ENCODE results near the gene INSRR. TPM values are rescaled to one million over a fixed set of nuclear protein-coding genes. Genes with fewer than 3 reads are reported as not detected.

The INSRR gene
- total RNA-seq, 1 donor from 2014 or later, result 1.7 TPM

DNA sequence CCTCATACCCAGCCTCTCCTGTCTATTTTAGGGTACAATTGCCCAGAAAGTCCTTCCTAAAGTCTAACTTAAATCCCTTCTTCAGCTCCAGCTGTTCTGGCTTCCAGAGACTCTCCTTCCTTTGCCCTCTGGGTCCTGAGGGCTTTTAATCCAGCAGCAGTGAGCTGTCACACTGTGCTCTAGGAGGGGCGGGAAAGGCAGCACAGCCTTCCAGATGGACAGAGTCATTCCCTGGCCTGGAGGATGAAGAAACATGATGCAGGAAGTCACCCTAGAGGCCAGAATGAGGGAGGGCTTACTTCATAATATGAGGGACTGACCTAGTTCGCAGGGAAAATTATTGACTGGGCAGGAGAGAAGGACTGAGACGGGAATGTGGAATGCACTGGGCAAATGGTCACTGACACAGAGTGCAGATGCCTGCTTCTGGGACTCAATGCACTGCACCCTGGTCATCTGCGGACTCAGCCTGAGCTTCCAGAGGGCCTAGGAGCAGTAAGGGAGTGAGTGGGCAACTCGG, 43.5 kb downstream of the INSRR start:
- no peak for DNase-seq (ENCODE audit: extremely low spot score, unreplicated experiment)
- Mint-ChIP-seq H3K9me3 (peaks cover under 1% of the 10 kb centered on the region), H3K36me3 (no peaks in the 10 kb centered on the region), H3K27me3 (peaks cover 51% of the 10 kb centered on the region), H3K27ac (no peak overlapping the region), H3K4me3 (peak overlapping the region; percentile 58), H3K4me1 (ENCODE audit: unreplicated experiment) (peaks cover 25% of the 10 kb centered on the region)
- TF ChIP-seq, protein P1, sequence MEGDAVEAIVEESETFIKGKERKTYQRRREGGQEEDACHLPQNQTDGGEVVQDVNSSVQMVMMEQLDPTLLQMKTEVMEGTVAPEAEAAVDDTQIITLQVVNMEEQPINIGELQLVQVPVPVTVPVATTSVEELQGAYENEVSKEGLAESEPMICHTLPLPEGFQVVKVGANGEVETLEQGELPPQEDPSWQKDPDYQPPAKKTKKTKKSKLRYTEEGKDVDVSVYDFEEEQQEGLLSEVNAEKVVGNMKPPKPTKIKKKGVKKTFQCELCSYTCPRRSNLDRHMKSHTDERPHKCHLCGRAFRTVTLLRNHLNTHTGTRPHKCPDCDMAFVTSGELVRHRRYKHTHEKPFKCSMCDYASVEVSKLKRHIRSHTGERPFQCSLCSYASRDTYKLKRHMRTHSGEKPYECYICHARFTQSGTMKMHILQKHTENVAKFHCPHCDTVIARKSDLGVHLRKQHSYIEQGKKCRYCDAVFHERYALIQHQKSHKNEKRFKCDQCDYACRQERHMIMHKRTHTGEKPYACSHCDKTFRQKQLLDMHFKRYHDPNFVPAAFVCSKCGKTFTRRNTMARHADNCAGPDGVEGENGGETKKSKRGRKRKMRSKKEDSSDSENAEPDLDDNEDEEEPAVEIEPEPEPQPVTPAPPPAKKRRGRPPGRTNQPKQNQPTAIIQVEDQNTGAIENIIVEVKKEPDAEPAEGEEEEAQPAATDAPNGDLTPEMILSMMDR (conservative IDR thresholded peaks at IDR 0.05), result peak; percentile 28

DNA sequence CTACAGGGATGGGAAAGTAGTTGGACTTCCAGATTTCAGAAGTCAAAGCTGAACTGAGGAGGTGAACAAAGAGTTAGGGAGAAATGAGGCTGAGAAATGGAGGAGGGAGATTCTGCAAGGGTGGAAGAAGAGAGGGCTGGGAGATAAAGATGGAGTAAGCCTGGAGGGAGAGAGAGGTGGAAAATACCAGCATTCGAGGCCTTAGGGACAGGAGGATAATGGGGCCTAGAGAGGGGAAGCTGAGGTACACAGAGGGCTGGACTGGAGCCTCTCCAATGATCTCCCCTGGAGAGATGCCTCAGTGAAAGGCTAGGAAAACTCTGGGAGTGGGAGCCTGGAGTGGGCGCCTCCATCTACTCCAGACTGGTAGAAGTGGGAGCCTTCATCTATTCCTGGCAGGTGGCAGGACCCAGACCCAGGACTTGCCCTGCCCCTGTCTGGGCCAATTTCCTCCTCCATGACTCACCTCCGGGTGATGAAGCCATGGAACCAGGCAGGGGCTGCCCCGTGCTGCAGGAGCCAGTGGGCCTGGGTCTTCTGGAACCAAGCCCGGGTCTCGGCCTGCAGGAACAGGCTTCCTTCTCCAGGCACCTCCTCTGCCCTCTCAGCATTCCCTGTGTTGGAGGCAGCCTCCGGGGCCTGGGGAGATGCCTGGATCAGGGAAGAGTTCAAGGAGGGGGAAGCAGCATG, 44.2 kb downstream of the INSRR start:
- H3K4me3 Mint-ChIP-seq, result peak overlapping the region; percentile 78
- H3K27ac Mint-ChIP-seq, result peak overlapping the region; percentile 62
- H3K9me3 Mint-ChIP-seq, result no peaks in the 10 kb centered on the region
- H3K4me1 Mint-ChIP-seq (ENCODE audit: unreplicated experiment), result peaks cover 25% of the 10 kb centered on the region
- DNase-seq (ENCODE audit: extremely low spot score, unreplicated experiment), result no peak
- TF ChIP-seq, protein P1 (conservative IDR thresholded peaks at IDR 0.05), result no peak
- peaks cover 47% of the 10 kb centered on the region for H3K27me3 Mint-ChIP-seq
- no peaks in the 10 kb centered on the region for H3K36me3 Mint-ChIP-seq

DNA sequence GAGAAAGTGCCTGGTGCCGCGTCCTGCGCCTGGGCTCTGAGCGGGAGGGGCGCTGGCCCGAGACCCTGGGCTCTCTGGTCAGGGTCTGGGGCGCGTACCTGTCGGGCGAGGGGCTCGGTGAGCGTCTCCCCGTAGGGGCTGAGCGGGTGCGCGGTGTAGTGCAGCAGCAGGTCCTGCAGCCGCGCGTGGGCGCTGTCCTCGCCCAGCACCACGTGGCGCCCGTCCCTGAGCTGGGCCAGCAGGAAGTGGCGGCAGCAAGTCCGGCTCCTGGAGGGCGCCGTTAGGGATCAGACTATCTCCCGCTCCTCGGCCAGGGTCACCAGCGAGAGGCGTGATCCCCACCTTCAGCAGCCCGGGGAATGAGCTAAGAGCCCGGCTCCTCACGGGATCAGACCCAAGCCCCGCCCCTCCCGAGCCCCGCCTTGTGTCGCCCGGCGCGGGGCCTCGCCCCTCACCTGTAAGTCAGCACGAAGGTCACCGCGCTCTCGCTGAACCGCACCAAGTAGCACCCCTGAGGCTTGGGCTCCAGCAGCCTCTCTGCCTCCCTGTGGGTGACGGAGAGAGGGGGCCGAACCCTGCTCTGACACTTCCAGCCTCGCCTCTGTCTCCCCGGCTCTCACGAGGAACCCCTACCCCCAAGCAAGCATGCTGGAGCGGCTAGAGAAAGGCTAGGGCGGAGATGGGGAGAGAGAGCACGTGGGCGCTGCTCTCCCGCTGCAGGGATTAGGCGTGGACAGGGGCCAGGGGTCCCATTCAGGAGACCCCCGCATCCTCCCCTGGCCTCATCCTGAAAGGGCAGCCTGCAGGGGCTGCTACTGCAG, 45.0 kb downstream of the INSRR start:
- TF ChIP-seq, protein P1 (conservative IDR thresholded peaks at IDR 0.05), result peak; percentile 70
- peaks cover 46% of the 10 kb centered on the region for H3K27me3 Mint-ChIP-seq
- H3K27ac Mint-ChIP-seq, result peak overlapping the region; percentile 62
- DNase-seq (ENCODE audit: extremely low spot score, unreplicated experiment), result no peak
- peak overlapping the region; percentile 78 for H3K4me3 Mint-ChIP-seq
- no peaks in the 10 kb centered on the region for H3K9me3 Mint-ChIP-seq
- H3K36me3 Mint-ChIP-seq, result no peaks in the 10 kb centered on the region
- H3K4me1 Mint-ChIP-seq (ENCODE audit: unreplicated experiment), result peaks cover 25% of the 10 kb centered on the region

DNA sequence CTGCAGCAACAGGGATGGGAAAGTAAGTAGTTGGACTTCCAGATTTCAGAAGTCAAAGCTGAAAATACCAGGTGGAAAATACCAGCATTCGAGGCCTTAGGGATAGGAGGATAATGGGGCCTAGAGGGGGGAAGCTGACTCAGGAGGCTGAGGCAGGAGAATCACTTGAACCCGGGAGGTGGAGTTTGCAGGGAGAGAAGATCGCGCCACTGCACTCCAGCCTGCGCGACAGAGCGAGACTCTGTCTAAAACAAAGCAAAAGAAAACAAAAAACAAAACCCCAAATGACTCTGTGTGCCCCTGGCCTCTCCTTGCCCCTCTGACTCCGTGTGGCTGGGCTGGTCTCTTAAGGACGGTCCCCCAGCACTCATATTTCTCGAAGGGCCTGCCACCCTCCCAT, 45.6 kb downstream of the INSRR start:
- peak overlapping the region; percentile 78 for H3K4me3 Mint-ChIP-seq
- no peak overlapping the region for H3K27ac Mint-ChIP-seq
- H3K36me3 Mint-ChIP-seq, result no peaks in the 10 kb centered on the region
- H3K27me3 Mint-ChIP-seq, result peaks cover 43% of the 10 kb centered on the region
- peaks cover 25% of the 10 kb centered on the region for H3K4me1 Mint-ChIP-seq (ENCODE audit: unreplicated experiment)
- TF ChIP-seq, protein P1 (conservative IDR thresholded peaks at IDR 0.05), result no peak
- no peak for DNase-seq (ENCODE audit: extremely low spot score, unreplicated experiment)
- H3K9me3 Mint-ChIP-seq, result no peaks in the 10 kb centered on the region

DNA sequence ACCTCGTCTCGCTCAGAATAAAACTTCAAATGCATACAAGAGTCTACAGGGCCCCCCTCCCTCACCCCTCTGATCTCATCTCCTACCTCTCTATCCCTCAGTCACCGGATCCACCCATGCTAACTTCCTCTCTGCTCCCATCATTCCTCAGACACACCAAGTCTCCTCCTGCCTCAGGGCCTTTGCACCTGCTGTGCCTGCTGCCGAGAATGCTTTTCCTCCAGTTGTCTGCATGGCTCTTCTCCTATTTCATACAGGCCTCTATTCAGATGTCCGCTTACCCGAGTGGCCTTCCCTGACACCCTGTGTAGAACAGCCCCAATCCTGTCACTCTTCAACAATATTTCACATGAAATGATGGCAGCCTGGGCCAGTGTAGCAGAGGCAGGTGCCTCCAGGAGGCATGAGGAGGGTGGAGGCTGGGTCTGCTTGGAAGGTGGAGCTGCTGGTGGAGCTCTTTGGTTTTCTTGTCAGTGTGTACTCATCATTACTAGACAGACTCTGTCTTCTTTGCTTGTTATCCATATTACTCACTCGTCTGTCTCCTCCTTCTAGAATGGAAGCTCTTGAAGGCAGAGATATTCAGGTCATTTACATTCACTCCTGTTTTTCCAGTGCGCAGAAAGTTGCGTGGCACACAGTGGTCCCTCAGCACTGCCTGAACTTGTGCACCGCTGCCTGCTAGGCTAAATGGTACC, 46.5 kb downstream of the INSRR start:
- H3K4me1 Mint-ChIP-seq (ENCODE audit: unreplicated experiment), result peaks cover 25% of the 10 kb centered on the region
- H3K9me3 Mint-ChIP-seq, result no peaks in the 10 kb centered on the region
- H3K27ac Mint-ChIP-seq, result no peak overlapping the region
- H3K4me3 Mint-ChIP-seq, result peak overlapping the region; percentile 26
- no peaks in the 10 kb centered on the region for H3K36me3 Mint-ChIP-seq
- no peak for DNase-seq (ENCODE audit: extremely low spot score, unreplicated experiment)
- peaks cover 51% of the 10 kb centered on the region for H3K27me3 Mint-ChIP-seq
- TF ChIP-seq, protein P1 (conservative IDR thresholded peaks at IDR 0.05), result no peak

Measured in type B pancreatic cell (in vitro differentiated cells).